ENCODE data around the gene TNFRSF25.

Gene TNFRSF25

GRCh38 chr1:6414443-6414844, 51.5 kb downstream of the TNFRSF25 start:
- no peak for DNase-seq

DNA sequence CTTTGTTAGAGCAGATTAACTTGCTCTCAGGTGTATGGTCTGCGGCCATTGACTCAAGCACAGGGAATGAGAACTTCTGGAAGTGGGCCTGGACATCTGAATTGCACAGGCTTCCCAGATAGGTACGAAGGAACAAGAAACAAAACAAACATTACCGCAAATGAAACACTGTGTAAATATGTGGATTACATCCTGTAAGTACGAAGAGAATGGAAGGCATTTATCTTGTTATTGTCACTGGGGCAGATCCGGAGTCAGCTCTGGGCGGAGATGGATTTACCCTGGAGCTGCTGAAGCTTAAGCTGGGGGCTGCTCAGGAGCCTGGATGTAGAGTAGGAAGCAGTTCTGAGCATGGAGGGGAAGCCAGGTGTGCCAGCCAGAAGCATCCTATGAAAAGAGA, 53.1 kb downstream of the TNFRSF25 start:
- DNase-seq = no peak
